Measurements from ENCODE around the gene GPR63.

GRCh38 chr6:96803106-96803481 lies 34.2 kb downstream of the GPR63 start:
- no peak for TF ChIP-seq POLR2A (IDR thresholded peaks at IDR 0.05)
- no peak for TF ChIP-seq CTCF (IDR thresholded peaks at IDR 0.05 in 8 of 11, conservative IDR thresholded peaks at IDR 0.05 in 3 of 11)
- TF ChIP-seq POLR2AphosphoS5 (IDR thresholded peaks at IDR 0.05): no peak

All from spleen (tissue), 7 donors.